AG04449 (cell line): ENCODE data around the gene RBM39.
"Not testable (repeated sequence)": the region's sequence is repeated elsewhere in the genome, so short reads cannot be mapped to it uniquely, and the experiment has no call there.

Experiments used
- CTCF ChIA-PET: fragments of 350-600 bp; formaldehyde crosslinking; extraction: SDS; loops from one replicate; lab custom pipeline; 2021; ENCODE audit warnings: antibody characterized with exemption; lab: Yijun Ruan, JAX
- POLR2A ChIA-PET: fragments of 400-600, 350-600 bp; formaldehyde crosslinking; extraction: SDS; loops from one replicate; lab custom pipeline; 2020; ENCODE audit warnings: antibody characterized with exemption, inconsistent platforms; lab: Yijun Ruan, JAX
- DNase-seq: peaks from one replicate; pipeline ENCODE4 v3.0.0-alpha.2; 2010; ENCODE audit warnings: low read depth, low spot score
- H3K4me3 ChIP-seq: 2 replicates; pipeline ENCODE4 v1.5.1; 2011; ENCODE audit warnings: low read depth, mild to moderate bottlenecking, control low read depth, low read length
- TF ChIP-seq, protein P1 (sequence below): IDR thresholded peaks from one replicate; pipeline ENCODE4 v1.5.1; 2011; ENCODE audit warnings: mild to moderate bottlenecking, moderate library complexity, low read length, control low read depth, inconsistent platforms; ENCODE audit not compliant: insufficient read depth; ENCODE audit errors: missing control alignments

The RBM39 gene

DNA sequence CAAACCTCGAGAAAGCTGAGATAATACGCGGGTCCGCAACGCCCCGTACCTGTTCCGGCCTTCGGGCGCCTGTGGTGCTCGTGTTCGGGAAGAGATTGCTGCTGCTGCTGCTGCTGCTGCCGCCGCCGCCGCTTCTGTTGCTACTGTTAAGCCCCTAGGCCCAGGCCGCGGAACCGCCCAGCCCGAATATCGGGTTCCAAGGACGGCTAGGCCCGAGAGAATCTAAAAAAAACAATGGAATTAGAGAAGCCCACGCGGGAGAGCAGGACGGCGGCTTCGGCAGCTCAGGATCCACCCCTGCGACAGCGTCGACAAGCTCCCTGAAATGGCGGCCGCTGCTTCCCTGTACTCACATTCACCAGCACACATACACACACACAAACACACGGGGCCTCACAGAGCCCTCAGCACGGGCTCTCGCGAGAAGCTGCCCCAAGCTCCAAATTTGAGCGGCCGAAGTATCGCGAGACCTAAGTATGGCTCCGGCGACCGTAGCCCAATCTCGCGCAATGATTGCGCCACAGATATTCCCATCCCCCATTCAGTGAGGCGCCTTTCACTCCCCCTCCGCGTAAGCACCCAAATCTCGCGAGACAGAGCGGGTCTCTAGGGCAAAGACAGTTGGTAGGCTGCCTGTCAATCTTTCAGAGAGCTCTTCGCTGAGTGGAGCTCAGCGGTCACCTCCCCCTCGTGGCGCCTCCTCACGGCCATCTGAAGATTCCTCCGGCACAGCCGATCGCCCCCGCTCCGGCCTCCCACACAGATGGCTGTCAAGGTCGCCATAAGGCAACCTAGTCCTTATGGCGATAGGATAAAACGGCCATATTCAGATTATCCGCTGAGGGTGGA lies at the start of gene RBM39:
TSS of gene RBM39 (minus strand) at position 369 of the 849 bp plus-strand sequence. CDS start 1,386 bp downstream, outside the sequence.
- CTCF ChIA-PET: interaction anchor here (0.6 to 2.6 kb wide), 11 partner anchors 11 to 212 kb away, joined by 3 to 19 read pairs (median 5); partner anchors contain the start of gene SCAND1
- POLR2A ChIA-PET: interaction anchor here (0.5 to 3.2 kb wide), 37 partner anchors 9 to 397 kb away, joined by 3 to 51 read pairs (median 4); partner anchors contain the start of genes CEP250, NFS1, PHF20 and ROMO1
- peak within 1 kb of the TSS; percentile 80 for H3K4me3 ChIP-seq
- TF ChIP-seq, protein P1, sequence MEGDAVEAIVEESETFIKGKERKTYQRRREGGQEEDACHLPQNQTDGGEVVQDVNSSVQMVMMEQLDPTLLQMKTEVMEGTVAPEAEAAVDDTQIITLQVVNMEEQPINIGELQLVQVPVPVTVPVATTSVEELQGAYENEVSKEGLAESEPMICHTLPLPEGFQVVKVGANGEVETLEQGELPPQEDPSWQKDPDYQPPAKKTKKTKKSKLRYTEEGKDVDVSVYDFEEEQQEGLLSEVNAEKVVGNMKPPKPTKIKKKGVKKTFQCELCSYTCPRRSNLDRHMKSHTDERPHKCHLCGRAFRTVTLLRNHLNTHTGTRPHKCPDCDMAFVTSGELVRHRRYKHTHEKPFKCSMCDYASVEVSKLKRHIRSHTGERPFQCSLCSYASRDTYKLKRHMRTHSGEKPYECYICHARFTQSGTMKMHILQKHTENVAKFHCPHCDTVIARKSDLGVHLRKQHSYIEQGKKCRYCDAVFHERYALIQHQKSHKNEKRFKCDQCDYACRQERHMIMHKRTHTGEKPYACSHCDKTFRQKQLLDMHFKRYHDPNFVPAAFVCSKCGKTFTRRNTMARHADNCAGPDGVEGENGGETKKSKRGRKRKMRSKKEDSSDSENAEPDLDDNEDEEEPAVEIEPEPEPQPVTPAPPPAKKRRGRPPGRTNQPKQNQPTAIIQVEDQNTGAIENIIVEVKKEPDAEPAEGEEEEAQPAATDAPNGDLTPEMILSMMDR: peak; percentile 73
- peak; percentile 99 for DNase-seq

DNA sequence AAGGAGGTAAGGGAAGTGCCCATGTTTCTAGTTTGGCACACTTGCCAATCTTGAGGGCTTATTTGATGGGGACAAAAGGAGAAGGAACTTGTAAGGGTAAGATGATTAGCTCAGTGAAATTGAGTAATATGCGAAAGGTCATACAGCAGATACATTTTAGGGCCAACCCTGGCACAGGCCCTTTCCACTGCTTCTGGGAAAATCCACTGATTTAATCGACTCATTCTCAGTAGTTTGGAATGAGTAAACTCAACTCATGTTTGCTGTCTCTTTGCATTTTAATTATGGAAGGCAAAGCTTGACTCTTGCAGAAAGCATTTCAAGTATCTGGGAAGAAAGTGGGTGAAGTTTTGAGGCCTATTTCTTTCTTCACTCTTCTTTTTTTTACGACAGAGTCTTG lies 49.8 kb upstream of the RBM39 start:
- TF ChIP-seq, protein P1: no peak
- no peak overlapping the region for H3K4me3 ChIP-seq
- DNase-seq: peak; percentile 91
- POLR2A ChIA-PET: interaction anchor here (0.8 to 1.2 kb wide), 3 partner anchors 20 to 83 kb away, joined by 3 to 9 read pairs (median 5); partner anchors contain the start of genes PHF20 and RBM39
- CTCF ChIA-PET: no interaction called here

DNA sequence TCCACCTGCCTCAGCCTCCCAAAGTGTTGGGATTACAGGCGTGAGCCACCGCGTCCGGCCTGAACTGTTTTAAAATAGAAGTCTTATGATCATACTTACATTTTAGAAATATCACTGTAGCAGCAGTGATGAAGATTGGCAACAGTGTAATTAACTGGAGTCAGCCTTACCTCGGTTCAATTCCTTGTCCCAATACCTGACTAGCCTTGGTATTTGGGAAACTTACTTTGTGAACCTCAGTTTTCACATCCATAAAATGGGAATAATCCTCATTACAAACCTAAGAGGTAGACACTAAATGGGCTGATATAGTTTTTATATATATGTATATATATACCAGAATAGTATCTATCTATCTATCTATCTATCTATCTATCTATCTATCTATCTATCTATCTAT lies 49.0 kb upstream of the RBM39 start:
- ChIA-PET CTCF (no interaction called here), POLR2A (interaction anchor here (1.2 kb wide), 2 partner anchors 20 to 49 kb away, joined by 3 to 9 read pairs; partner anchors contain the start of genes PHF20 and RBM39)
- DNase-seq: no peak
- H3K4me3 ChIP-seq: no peak overlapping the region
- TF ChIP-seq, protein P1: no peak

DNA sequence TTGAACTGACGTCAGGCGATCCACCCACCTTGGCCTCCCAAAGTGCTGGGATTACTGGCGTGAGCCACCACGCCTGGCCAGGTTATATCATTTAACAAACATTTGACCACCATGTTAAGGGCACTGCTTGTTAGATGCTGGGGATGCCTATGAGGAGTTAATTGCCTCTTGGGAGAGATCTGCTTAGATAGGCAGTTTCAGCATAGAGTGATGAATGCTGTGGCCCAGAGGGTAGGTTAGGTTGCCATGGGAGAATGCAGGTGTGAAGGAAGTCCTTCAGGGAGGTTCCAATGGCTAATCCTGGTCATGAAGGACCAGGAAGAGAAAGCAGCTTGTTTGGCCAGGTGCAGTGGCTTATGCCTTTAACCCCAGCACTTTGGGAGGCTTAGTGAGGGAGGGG lies 46.7 kb upstream of the RBM39 start:
- ChIA-PET CTCF (no interaction called here), POLR2A (no interaction called here)
- TF ChIP-seq, protein P1: no peak
- no peak for DNase-seq
- no peak overlapping the region for H3K4me3 ChIP-seq

DNA sequence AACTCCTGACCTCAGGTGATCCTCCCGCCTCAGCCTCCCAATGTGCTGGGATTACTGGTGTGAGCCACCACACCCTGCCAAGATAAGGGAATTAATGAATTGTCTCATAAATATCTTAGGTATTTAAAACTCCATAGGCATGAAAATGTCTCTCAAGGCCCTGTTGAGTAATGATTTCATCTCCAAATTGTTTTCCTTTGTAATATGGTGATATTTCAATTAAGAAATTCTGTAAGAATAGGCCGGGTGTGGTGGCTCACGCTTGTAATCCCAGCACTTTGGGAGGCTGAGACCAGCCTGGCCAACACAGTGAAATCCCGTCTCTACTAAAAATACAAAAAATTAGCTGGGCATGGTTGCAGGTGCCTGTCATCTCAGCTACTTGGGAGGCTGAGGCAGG lies 43.5 kb upstream of the RBM39 start:
- CTCF ChIA-PET, H3K4me3 ChIP-seq, DNase-seq, POLR2A ChIA-PET: not testable (repeated sequence)

DNA sequence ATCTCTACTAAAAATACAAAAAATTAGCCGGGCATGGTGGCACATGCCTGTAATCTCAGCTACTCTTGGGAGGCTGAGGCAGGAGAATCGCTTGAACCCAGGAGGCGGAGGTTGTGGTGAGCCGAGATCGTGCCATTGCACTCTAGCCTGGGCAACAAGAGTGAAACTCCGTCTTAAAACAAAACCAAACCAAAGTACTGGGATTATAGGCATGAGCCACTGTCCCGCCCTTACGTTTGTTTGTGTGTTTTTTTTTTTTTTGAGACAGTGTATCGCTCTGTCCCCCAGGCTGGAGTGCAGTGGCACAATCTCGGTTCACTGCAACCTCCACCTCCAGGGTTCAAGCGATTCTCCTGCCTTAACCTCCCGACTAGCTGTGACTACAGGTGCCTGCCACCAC lies 41.8 kb upstream of the RBM39 start:
- CTCF ChIA-PET, H3K4me3 ChIP-seq, POLR2A ChIA-PET, DNase-seq: not testable (repeated sequence)

DNA sequence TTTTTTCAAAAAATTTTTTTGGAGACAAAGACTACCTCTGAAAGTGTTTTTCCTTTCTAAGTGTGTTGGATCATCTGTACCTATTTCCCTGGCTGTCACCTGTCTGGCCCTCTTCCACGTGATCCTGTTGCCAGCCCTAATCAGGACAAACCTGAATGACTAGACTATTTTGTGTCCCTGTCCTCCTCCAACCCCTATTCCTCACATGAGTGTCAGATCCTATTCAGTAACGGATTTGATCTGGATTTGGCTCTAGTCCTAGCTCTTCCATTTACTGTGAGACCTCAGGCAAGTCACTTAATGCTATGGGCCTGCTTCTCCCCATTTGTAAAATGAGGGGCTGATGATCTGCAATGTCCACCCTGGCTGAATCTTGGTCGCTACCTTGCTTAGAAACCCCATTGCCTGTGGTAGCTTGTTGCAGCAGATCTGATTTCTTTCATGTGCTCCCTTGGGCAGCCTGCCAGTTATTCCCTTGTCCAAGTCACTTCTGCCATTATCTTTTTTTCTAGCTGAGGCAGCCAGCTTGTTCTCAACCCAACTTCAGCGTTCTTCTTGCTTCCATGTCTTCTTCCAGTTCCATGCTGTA lies 34.5 kb upstream of the RBM39 start:
- TF ChIP-seq, protein P1: no peak
- ChIA-PET CTCF (interaction anchor here (1.3 to 1.9 kb wide), 2 partner anchors 34 to 178 kb away, joined by 3 to 5 read pairs; partner anchors contain the start of genes RBM39 and SCAND1), POLR2A (interaction anchor here (1.6 kb wide), 1 partner anchor 34 kb away, joined by 4 read pairs; the partner anchor contains the start of gene RBM39)
- no peak for DNase-seq
- H3K4me3 ChIP-seq: no peak overlapping the region
